Left lung (tissue), 10 donors: Measurements from ENCODE around the gene GSG1L. TPM values are rescaled to one million over a fixed set of nuclear protein-coding genes. Genes with fewer than 3 reads are reported as not detected.

Source experiments
- ATAC-seq: fragments of 200-7000 bp; cut with Tn5 transposase; one replicate; pipeline ENCODE4 v1.9.1; 2020; ENCODE audit warnings: moderate library complexity
- DNase-seq, 4 donors: peaks; one replicate each; pipeline ENCODE4 v3.0.0-alpha.2; 2013 to 2020
- H3K27ac ChIP-seq, 2 donors: fragments of 200-600 bp; sonication (generic) in 1 of 2; one replicate each; pipeline versions ENCODE4 v1.5.0 to v1.8.0; 2020 to 2021
- H3K27me3 ChIP-seq, 2 donors: fragments of 200-600 bp; sonication (generic) in 1 of 2; one replicate each; pipeline versions ENCODE4 v1.5.0 to v1.8.0; 2020 to 2021
- H3K36me3 ChIP-seq, 2 donors: fragments of 200-600 bp; sonication (generic) in 1 of 2; one replicate each; pipeline versions ENCODE4 v1.5.0 to v1.8.0; 2020 to 2021
- H3K4me1 ChIP-seq, 2 donors: fragments of 200-600 bp; one replicate each; pipeline ENCODE4 v1.8.0; 2021
- H3K4me3 ChIP-seq, 2 donors: fragments of 200-600 bp; sonication (generic) in 1 of 2; one replicate each; pipeline versions ENCODE4 v1.5.0 to v1.8.0; 2020 to 2021; ENCODE audit warnings: mild to moderate bottlenecking in 1 of 2
- H3K9me3 ChIP-seq, 2 donors: fragments of 200-600 bp; sonication (generic) in 1 of 2; one replicate each; pipeline versions ENCODE4 v1.5.0 to v1.8.0; 2020 to 2021
- intact Hi-C, 2 donors: fragments of 100-400 bp; cut with DNase I; formaldehyde crosslinking; loops; one replicate each; pipeline versions ENCODE4 v1.11.2 to v1.14.2; 2022
- polyA plus RNA-seq, 6 donors: library from polyadenylated mRNA; unstranded; fragments of 120-200 nt; gene quantifications; one replicate each; pipeline ENCODE4 v1.2.1, GENCODE V29; 2013; ENCODE audit not compliant: insufficient read length in 6 of 6
- total RNA-seq, 2 donors: library from RNA; stranded (reverse); fragmentation: NEBNext Ultra II Directional; extraction: Animal tissue kit (Norgen Biotek cat#: 25700); gene quantifications; one replicate each; pipeline ENCODE4 v1.2.1, GENCODE V29; 2021
- TF ChIP-seq, protein P1 (sequence below), 2 donors: fragments of 200-600 bp; sonication (generic) in 1 of 2; IDR thresholded peaks; one replicate each; pipeline versions ENCODE4 v1.5.0 to v1.8.0; 2021; ENCODE audit warnings: antibody characterized with exemption in 2 of 2
- donor health status: DM: no; HTN: yes; CAD: no.
- donor health status: DM: no; HTN: no; CAD: no.

Gene GSG1L
- total and polyA plus RNA-seq, 8 donors = 0.20 to 1.2 (median 0.65) TPM; not detected in 1

DNA sequence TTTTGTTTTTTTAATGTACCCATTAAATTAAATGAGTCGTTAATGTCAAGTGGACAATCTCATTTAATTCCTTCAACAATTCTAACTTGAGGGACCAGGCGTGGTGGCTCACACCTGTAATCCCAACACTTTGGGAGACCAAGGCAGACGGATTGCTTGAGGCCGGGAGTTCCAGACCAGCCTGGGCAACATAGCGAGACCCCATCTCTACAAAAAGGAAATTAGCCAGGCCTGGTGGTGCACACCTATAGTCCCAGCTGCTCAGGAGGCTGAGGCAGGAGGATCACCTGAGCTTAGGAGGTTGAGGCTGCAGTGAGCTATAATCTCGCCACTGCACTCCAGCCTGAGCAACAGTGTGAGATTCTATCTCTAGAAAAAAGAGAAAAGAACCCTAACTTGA lies 20.7 kb upstream of the GSG1L start:
- intact Hi-C loops = no loop called here
- ATAC-seq (no peak), DNase-seq (no peak)
- Histone ChIP-seq H3K27ac (no peak overlapping the region), H3K4me1 (no peaks in the 10 kb centered on the region), H3K36me3 (no peaks in the 10 kb centered on the region), H3K27me3 (no peaks in the 10 kb centered on the region), H3K4me3 (no peak overlapping the region), H3K9me3 (no peaks in the 10 kb centered on the region)
- TF ChIP-seq, protein P1, sequence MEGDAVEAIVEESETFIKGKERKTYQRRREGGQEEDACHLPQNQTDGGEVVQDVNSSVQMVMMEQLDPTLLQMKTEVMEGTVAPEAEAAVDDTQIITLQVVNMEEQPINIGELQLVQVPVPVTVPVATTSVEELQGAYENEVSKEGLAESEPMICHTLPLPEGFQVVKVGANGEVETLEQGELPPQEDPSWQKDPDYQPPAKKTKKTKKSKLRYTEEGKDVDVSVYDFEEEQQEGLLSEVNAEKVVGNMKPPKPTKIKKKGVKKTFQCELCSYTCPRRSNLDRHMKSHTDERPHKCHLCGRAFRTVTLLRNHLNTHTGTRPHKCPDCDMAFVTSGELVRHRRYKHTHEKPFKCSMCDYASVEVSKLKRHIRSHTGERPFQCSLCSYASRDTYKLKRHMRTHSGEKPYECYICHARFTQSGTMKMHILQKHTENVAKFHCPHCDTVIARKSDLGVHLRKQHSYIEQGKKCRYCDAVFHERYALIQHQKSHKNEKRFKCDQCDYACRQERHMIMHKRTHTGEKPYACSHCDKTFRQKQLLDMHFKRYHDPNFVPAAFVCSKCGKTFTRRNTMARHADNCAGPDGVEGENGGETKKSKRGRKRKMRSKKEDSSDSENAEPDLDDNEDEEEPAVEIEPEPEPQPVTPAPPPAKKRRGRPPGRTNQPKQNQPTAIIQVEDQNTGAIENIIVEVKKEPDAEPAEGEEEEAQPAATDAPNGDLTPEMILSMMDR (IDR thresholded peaks at IDR 0.05) = no peak

DNA sequence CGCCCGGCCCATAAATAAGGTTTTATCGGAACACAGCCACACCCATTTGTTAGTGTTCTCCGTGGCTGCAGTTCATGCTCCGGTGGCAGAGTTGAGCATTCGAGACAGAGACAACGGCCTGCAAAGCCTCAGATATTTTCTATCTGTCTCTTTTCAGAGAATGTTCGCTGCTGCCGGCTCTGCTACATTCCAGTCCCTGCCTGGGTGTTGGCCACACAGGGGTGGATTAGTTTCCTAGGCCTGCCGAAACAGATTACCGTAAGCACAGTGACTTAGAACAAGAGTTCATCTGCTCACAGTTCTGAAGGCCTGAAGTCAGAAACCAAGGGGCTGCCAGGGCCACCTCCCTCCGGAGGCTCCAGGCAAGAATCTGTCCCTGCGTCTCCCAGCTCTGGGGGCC lies 19.1 kb upstream of the GSG1L start:
- H3K4me1 ChIP-seq = no peaks in the 10 kb centered on the region
- TF ChIP-seq, protein P1 (IDR thresholded peaks at IDR 0.05) = no peak
- ATAC-seq = no peak
- intact Hi-C loops = no loop called here
- no peak overlapping the region for H3K4me3 ChIP-seq
- H3K36me3 ChIP-seq = no peaks in the 10 kb centered on the region
- no peaks in the 10 kb centered on the region for H3K9me3 ChIP-seq
- no peaks in the 10 kb centered on the region for H3K27me3 ChIP-seq
- H3K27ac ChIP-seq = no peak overlapping the region
- DNase-seq = no peak

DNA sequence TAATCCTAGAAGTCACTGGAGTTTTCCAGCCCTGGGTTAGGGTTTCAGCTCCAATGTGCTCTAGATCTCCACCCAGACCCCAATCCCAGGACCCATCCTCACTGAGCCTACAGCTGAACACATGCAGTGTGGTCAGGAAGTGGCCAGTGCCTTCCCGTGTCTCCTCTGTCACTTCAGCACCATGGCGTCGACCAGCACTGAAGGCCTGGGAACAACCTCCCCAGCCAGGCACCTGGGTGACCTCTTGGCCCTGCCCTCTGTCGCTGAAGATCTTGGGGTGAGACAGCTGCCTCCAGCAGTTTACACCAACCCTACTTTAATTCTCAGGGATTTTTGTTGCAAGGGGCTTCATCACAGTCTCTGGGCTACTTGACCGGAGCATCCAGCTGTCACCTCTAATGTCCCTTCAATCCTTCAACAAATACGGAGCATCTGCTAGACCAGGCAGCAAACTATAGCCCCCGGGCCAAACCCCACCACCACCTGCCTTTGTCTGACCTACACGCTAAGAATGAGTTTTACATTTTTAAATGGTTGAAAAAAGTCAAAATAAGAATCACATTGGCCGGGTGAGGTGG lies 18.0 kb upstream of the GSG1L start:
- H3K27ac ChIP-seq = no peak overlapping the region
- TF ChIP-seq, protein P1 (IDR thresholded peaks at IDR 0.05) = no peak
- no peaks in the 10 kb centered on the region for H3K36me3 ChIP-seq
- ATAC-seq = no peak
- no peaks in the 10 kb centered on the region for H3K27me3 ChIP-seq
- peak in 1 of 4 donors; percentile 4 for DNase-seq
- no peaks in the 10 kb centered on the region for H3K9me3 ChIP-seq
- H3K4me3 ChIP-seq = no peak overlapping the region
- intact Hi-C loops = no loop called here
- no peaks in the 10 kb centered on the region for H3K4me1 ChIP-seq

DNA sequence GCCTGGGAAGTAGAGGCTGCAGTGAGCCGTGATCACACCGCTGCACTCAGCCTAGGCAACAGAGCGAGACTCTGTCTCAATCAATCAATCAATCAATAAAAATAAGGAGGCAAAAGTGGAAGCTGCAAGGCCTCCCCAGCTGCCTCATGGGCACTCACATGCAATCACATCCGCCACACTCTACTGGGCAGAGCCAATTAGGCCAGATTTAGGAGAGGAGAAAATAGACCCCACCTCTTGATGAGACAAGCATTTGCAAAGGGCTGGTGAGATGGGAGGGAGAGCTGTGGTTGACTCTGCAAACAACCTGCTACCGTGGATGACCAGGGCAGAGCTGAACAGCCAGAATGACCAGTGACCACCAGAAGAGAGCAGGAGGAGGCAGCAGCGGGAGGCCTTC lies 14.7 kb upstream of the GSG1L start:
- H3K4me3 ChIP-seq = no peak overlapping the region
- ATAC-seq (no peak), DNase-seq (no peak)
- TF ChIP-seq, protein P1 (IDR thresholded peaks at IDR 0.05) = no peak
- H3K27ac ChIP-seq = no peak overlapping the region
- H3K27me3 ChIP-seq = no peaks in the 10 kb centered on the region
- no peaks in the 10 kb centered on the region for H3K4me1 ChIP-seq
- no peaks in the 10 kb centered on the region for H3K9me3 ChIP-seq
- intact Hi-C loops = no loop called here
- no peaks in the 10 kb centered on the region for H3K36me3 ChIP-seq

DNA sequence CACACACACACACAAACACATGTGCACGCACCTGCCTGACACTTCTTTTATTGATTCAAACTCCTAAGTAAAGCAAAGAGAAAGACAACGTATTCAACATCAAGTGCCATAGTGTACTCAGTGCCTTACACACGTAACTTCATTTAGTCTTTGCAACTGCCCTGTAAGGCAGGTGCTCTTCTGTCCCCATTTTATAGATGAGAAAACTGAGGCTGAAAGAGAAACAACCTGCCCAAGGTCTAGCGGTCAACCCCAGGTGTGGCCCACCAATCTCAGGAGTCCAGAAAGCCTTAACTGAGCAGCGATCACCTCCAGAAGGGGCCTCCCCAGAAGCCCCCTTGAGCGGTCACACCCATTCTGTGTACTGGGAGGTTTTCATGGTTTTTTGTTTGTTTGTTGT lies 10.3 kb upstream of the GSG1L start:
- Histone ChIP-seq H3K4me3 (no peak overlapping the region), H3K27me3 (peaks cover 0 to 17% of the 10 kb centered on the region in 2 donors), H3K4me1 (no peaks in the 10 kb centered on the region), H3K36me3 (no peaks in the 10 kb centered on the region), H3K27ac (no peak overlapping the region), H3K9me3 (no peaks in the 10 kb centered on the region)
- DNase-seq (no peak), ATAC-seq (no peak)
- TF ChIP-seq, protein P1 (IDR thresholded peaks at IDR 0.05) = no peak
- intact Hi-C loops = no loop called here
